ENCODE measurements around the gene TGFBI.

DNA sequence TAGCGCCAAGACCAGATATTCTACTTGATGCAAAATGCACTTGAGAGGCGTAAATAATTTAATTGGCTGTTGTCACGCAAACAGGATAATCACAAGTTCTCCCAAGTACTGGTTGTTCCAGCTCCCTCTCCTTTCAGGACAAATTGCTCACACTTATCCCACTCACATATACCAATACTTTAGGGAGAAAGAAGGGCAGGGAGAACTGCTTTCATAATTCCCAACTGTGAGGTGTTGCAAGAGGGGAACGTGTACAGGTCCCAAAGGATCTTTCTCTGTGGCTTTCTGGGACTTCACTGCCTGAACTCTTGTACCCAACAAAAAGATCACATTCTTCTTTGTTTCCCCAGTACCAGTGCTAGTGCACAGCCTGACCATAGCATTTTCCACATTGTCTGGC is 21.5 kb upstream of the TGFBI start:
- TF ChIP-seq POLR2A (IDR thresholded peaks at IDR 0.05) (no peak), EP300 (IDR thresholded peaks at IDR 0.05) (no peak), POLR2AphosphoS5 (IDR thresholded peaks at IDR 0.05) (no peak)
- TF ChIP-seq, protein P1, sequence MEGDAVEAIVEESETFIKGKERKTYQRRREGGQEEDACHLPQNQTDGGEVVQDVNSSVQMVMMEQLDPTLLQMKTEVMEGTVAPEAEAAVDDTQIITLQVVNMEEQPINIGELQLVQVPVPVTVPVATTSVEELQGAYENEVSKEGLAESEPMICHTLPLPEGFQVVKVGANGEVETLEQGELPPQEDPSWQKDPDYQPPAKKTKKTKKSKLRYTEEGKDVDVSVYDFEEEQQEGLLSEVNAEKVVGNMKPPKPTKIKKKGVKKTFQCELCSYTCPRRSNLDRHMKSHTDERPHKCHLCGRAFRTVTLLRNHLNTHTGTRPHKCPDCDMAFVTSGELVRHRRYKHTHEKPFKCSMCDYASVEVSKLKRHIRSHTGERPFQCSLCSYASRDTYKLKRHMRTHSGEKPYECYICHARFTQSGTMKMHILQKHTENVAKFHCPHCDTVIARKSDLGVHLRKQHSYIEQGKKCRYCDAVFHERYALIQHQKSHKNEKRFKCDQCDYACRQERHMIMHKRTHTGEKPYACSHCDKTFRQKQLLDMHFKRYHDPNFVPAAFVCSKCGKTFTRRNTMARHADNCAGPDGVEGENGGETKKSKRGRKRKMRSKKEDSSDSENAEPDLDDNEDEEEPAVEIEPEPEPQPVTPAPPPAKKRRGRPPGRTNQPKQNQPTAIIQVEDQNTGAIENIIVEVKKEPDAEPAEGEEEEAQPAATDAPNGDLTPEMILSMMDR (IDR thresholded peaks at IDR 0.05) = no peak

Data from upper lobe of left lung (tissue), 4 donors.